Thoracic aorta (tissue), 2 donors: ENCODE data around the gene KRTAP10-8. TPM values are rescaled to one million over a fixed set of nuclear protein-coding genes. Genes with fewer than 3 reads are reported as not detected.
"Not testable (repeated sequence)": the region's sequence is repeated elsewhere in the genome, so short reads cannot be mapped to it uniquely, and the experiment has no call there.

Experiments used
- ATAC-seq: fragments of 150-250 bp; one replicate; pipeline ENCODE4 v1.8.0; 2017; ENCODE audit warnings: low read depth; ENCODE audit not compliant: insufficient number of reproducible peaks, low FRiP score
- DNase-seq: peaks from one replicate; pipeline ENCODE4 v3.0.0-alpha.2; 2020; ENCODE audit warnings: low spot score
- H3K27ac ChIP-seq, 2 donors: fragments of 200-600 bp; sonication (generic); 1 replicate in 1 of 2; 2 replicates in 1 of 2; pipeline ENCODE4 v1.5.1; 2016; ENCODE audit warnings: mild to moderate bottlenecking in 2 of 2, moderate library complexity in 2 of 2
- H3K27me3 ChIP-seq: fragments of 200-600 bp; sonication (generic); replicated peaks from 2 replicates; pipeline ENCODE4 v1.6.0; 2016; ENCODE audit warnings: mild to moderate bottlenecking; ENCODE audit not compliant: insufficient read depth
- H3K36me3 ChIP-seq: fragments of 200-600 bp; sonication (generic); one replicate; pipeline ENCODE4 v1.5.1; 2016
- H3K4me1 ChIP-seq, 2 donors: fragments of 200-600 bp; sonication (generic); 1 replicate in 1 of 2; 2 replicates in 1 of 2; pipeline versions ENCODE4 v1.5.1 to v1.6.0; 2016; ENCODE audit warnings: low read depth in 2 of 2, mild to moderate bottlenecking in 1 of 2; ENCODE audit not compliant: control insufficient read depth in 1 of 2
- H3K4me3 ChIP-seq: fragments of 200-600 bp; sonication (generic); 2 replicates; pipeline ENCODE4 v1.5.1; 2016; ENCODE audit warnings: mild to moderate bottlenecking
- H3K9me3 ChIP-seq: fragments of 200-600 bp; sonication (generic); 2 replicates; pipeline ENCODE4 v1.5.1; 2016
- CTCF ChIP-seq: fragments of 200-600 bp; sonication (generic); IDR thresholded peaks from one replicate; pipeline ENCODE4 v1.5.1; 2019; ENCODE audit warnings: antibody characterized with exemption
- total RNA-seq, 2 donors: library from RNA; depleted of rRNA; stranded (reverse); fragments of >200 nt; gene quantifications; one replicate each; pipeline versions ENCODE4 v1.1.0 to v1.2.3, GENCODE V29; 2016

The KRTAP10-8 gene
- total RNA-seq, 2 donors from 2014 or later, result not detected

DNA sequence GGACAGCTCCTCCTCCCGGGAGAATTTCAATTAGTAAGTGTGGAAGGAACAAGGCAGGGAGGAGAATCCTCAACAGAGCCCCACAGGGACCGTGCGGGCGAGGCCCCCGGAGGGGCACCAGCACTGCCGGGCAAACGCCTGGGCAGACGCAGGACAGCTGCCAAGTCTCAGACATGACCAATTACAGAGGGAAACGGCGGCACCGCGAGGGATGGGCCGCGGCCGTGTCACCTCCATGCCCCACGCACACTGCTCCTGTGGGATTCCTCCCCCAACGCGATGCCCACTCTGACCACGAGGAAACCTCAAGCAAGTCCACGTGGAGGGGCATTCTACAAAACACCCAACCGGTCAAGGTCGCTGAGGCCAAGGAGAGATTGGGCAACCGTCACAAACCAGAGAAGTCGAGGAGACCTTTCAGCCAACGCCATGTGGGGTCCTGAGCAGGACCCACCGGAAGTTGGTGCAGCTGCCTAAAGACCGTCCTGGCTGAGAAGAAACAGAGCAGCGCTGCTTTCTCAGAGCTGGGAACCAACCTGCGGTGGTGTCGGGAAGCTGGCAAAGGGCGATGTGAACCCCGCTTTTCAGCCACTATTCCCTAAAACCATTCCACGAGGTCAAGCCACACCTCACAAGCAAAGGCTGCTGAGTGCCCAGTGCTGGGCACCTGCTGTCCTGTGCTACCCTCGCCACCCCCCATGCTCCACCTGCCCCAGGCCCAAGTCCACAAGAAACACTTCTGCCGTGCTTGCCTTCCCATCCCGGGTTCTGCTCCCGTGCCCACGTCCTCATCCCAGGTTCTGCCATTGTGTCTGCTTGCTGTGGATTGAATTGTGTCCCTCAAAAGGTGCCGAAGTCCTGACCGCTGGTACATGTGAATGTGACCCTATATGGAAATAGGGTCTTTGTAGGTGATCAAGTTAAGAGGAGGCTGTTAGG lies 39.8 kb upstream of the KRTAP10-8 start:
- no peaks in the 10 kb centered on the region for H3K4me1 ChIP-seq
- DNase-seq (no peak), ATAC-seq (no peak)
- H3K4me3 ChIP-seq, result no peak overlapping the region
- no peak for TF ChIP-seq CTCF
- H3K27me3 ChIP-seq, result no peaks in the 10 kb centered on the region
- H3K9me3 ChIP-seq, result peaks cover 6% of the 10 kb centered on the region
- no peaks in the 10 kb centered on the region for H3K36me3 ChIP-seq
- no peak overlapping the region for H3K27ac ChIP-seq

GRCh38 chr21:44572959-44573583 lies 38.8 kb upstream of the KRTAP10-8 start:
- H3K36me3 ChIP-seq, result no peaks in the 10 kb centered on the region
- no peak for ATAC-seq
- TF ChIP-seq CTCF, result no peak
- no peaks in the 10 kb centered on the region for H3K27me3 ChIP-seq
- peaks cover 6% of the 10 kb centered on the region for H3K9me3 ChIP-seq
- no peak overlapping the region for H3K4me3 ChIP-seq
- no peaks in the 10 kb centered on the region for H3K4me1 ChIP-seq
- H3K27ac ChIP-seq, result no peak overlapping the region
- DNase-seq, result no peak

GRCh38 chr21:44573630-44574456 lies 38.0 kb upstream of the KRTAP10-8 start, which contains the start of gene KRTAP10-4:
Gene KRTAP10-4, plus strand, starts transcription at chr21:44573729. Its CDS starts 30 bp downstream, at chr21:44573759.
- ATAC-seq, H3K36me3 ChIP-seq, H3K27me3 ChIP-seq, H3K4me3 ChIP-seq, DNase-seq, H3K27ac ChIP-seq, H3K9me3 ChIP-seq, H3K4me1 ChIP-seq: not testable (repeated sequence)

DNA sequence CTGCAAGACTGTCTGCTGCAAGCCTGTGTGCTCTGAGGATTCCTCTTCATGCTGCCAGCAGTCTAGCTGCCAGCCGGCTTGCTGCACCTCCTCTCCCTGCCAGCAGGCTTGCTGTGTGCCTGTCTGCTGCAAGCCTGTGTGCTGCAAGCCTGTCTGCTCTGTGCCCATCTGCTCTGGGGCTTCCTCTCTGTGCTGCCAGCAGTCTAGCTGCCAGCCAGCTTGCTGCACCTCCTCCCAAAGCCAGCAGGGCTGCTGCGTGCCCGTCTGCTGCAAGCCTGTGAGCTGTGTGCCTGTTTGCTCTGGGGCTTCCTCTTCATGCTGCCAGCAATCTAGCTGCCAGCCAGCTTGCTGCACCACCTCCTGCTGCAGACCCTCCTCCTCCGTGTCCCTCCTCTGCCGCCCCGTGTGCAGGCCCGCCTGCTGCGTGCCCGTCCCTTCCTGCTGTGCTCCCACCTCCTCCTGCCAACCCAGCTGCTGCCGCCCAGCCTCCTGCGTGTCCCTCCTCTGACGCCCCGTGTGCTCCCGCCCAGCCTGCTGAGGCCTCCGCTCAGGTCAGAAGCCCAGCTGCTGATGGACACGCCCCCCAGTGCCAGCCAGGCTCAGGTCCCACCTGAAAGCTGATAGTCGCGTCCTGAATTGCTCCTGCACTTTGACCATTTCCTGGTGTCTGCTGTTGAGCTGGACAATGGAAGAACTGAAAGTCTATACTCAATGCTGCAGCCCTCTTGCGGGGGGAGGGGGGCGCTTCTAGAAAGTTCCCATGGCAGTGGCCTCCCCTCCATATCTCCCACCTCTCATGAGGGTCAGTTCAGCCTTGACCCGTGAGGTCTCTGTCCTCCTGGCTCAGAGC lies 37.2 kb upstream of the KRTAP10-8 start:
- ATAC-seq (no peak), DNase-seq (no peak)

More for the DNA sequence above, 37.2 kb upstream of the KRTAP10-8 start:
- no peak overlapping the region for H3K4me3 ChIP-seq
- no peaks in the 10 kb centered on the region for H3K27me3 ChIP-seq
- H3K36me3 ChIP-seq, result no peaks in the 10 kb centered on the region
- H3K4me1 ChIP-seq, result no peaks in the 10 kb centered on the region
- peaks cover 6% of the 10 kb centered on the region for H3K9me3 ChIP-seq
- TF ChIP-seq CTCF, result no peak
- no peak overlapping the region for H3K27ac ChIP-seq
